Activated T-helper 9 cell treated with anti-CD3 and anti-CD28 coated beads, Interleukin-2, amount 50 U/mL, for 16 hours (primary cell): ENCODE measurements around the gene LGR6.
"Not testable (repeated sequence)": the region's sequence is repeated elsewhere in the genome, so short reads cannot be mapped to it uniquely, and the experiment has no call there.

ENCODE experiments used
- DNase-seq: peaks from one replicate; pipeline ENCODE4 v3.0.0-alpha.2; 2020; ENCODE audit warnings: low read depth

LGR6 gene

DNA sequence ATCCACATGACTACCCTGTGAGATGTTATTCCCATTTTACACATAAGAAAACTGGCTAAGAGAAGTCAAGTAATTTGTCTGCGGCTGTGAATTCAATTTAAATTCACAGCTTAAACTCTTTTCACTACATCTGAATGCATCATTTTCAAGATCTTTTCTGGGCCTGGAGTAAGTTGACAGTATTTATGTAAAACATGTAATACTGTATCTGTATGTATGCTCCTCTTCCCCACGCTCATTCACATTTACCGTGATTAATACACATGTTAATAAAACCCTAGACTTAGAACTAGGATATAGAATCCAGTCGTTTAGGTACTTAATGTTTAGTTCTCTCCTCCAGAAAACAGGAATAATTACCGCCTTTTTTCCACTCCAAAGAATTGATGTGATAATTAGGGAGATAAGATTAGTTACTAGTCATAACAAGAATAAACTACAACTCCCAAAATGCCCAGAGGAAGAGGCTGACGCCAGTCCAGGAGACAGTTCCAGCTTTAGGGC, 154.5 kb downstream of the LGR6 start:
- DNase-seq: no peak

DNA sequence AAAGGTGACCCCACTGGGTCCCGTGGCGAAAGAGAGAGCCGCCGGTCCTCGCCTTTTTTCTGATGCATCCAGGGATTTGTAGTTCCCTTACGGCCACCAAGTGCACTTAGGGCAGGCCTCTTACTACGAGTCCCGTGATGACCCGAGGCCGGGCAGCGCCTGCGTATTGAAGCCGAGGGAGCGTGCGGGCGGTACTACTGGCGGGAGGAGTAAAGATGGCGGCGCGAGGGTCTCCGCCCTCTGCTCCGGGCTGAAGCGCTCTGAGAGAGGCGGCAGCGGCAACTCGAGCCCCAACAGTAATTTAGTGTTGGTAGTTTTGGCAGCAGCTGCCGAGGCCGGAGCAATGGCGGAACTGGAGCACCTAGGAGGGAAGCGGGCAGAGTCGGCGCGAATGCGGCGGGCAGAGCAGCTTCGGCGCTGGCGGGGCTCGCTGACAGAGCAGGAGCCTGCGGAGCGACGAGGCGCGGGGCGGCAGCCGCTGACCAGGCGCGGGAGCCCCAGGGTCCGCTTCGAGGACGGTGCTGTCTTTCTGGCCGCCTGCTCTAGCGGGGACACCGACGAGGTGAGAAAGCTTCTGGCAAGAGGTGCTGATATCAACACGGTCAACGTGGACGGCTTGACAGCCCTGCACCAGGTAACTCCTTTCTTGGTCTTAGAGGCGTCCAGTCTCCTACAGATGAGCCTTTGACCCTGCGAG, 155.1 kb downstream of the LGR6 start, which contains the start of gene PPP1R12B:
Gene PPP1R12B, plus strand, starts transcription at position 191 of the 697 bp plus-strand sequence. Its CDS starts 153 bp downstream, at position 344.
- DNase-seq: peak; percentile 94

- DNase-seq: no peak
These were observed 155.8 kb downstream of the LGR6 start for GRCh38 chr1:202349206-202349928.

DNA sequence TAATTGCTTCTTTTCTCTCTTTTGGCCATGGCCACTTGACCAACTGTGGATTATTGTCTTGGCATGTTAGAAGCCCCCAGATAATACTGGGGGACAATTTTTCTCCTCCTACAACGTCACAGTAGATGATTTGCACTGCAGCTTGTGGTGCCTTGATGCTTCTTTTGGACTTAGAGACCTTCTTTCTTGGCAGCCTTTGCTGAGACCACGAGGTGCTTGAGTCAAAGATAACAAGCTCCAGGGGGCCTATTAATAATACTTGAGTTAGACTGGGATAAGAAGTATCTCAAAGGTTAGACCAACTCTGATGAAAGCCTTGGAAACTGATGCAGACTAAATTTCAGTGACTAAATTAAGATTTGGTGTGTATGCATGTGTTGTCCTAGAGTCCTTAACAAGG, 158.1 kb downstream of the LGR6 start:
- DNase-seq: no peak

DNA sequence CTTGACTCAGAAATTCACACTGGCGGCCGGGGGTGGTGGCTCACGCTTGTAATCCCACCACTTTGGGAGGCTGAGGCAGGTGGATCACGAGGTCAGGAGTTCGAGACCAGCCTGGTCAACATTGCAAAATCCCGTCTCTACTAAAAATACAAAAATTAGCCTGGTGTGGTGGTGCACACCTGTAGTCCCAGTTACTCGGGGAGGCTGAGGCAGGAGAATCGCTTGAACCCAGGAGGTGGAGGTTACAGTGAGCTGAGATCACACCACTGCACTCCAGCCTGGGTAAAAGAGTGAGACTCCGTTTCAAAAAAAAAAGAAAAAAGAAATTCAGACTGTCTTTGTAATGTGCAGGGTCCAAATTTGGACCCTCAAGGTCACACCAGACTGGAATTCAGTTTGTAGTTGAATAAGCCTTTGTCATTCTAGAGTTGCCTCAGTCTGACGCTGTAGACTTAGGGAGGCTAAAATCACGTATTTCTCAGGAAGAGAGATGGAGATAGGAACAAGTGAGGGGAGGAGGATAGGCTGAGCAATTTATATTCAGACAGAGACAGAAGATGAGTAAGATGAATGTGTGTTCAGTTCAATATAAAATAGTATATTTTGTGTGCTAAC, 159.1 kb downstream of the LGR6 start:
- DNase-seq: not testable (repeated sequence)

DNA sequence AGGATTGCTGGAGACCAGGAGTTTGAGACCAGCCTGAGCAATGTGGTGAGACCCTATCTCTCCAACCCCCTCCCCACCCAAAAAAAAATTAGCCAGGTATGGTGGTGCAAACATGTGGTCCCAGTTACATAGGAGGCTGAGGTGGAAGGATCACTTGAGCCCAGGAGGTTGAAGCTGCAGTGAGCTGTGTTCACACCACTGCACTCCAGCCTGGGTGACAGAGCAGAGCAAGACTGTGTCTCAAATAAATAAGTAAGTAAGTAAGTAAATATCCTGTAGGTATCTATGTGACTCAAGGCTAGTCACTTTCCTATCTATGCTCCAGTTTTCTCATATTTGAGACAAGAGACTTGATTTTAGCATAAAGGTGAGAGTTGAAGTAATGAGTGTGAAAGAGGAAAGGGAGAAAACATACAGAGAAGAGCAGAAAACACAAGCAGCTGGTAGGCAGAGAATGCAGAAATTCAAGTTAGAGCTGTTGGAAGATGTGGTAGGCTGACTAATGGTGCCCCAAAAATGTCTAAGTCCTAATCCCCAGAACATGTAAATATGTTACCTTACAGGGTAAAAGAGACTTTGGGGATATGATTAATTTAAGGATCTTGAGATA, 162.4 kb downstream of the LGR6 start:
- no peak for DNase-seq

DNA sequence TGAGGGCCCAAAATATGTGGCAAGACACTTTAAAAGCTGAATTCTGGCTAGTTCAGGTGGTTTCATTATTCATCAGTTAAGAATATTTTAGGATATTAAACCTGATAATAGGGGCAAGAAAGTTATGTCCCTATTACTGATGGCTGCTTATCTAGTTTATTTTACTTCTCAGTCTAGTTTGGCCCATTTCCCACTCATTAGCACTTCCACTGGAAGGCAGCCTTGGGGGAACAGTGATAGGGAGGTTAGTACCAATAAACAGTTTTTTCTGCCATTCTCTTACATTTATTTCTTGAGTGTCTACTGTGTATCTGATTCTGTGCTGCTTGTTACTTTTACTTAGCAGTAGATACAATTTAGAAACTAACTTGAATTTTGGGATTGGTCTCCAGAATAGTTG, 163.9 kb downstream of the LGR6 start:
- no peak for DNase-seq

- DNase-seq: no peak
These were observed 167.6 kb downstream of the LGR6 start for GRCh38 chr1:202361224-202361623.

GRCh38 chr1:202361701-202362100, 168.1 kb downstream of the LGR6 start:
- no peak for DNase-seq

DNA sequence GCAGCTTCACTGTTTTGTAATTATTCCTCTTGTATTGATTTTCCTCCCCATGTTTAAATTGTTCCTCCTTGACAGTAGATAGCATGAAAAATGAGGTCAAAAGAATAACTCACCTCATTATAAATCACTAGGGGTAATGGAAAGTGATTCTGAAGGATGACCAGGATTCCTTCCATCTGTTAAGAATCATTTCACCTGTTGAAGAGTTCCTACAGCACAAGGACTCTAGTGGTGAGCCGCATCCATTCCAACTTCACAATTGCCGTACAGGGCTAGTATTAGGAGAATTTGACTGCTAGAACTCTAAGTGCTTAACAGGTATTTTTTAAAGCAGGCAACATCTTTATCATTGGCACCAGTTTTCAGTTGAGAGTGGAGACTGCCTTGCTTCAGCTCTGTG, 168.6 kb downstream of the LGR6 start:
- no peak for DNase-seq

GRCh38 chr1:202365092-202365815, 171.7 kb downstream of the LGR6 start:
- DNase-seq: no peak

DNA sequence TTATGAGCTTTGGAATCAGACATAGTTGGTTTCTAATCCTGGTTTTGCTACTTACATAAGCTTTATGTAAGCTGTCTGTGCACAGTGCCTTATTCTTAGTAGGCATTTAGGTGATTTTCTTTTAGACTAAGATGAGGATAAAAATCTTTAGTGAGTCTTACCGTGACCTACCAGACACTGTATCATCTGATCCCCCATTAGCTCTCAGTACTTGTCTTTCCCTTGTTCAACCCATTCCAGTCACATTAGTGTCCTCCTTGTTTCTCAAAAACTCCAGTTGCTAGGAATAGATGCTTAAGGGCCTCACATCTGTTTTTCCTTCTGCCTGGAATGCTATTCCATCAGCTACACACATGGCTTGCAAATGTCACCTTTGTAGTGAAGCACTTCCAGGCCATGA, 173.7 kb downstream of the LGR6 start:
- DNase-seq: no peak
